ENCODE measurements around the gene USP2. TPM values are rescaled to one million over a fixed set of nuclear protein-coding genes. Genes with fewer than 3 reads are reported as not detected.

USP2 gene
- total and polyA plus RNA-seq, 2 donors (not counting 1 experiment from before 2014, with no cell fraction given): 0.66 to 2.3 TPM

DNA sequence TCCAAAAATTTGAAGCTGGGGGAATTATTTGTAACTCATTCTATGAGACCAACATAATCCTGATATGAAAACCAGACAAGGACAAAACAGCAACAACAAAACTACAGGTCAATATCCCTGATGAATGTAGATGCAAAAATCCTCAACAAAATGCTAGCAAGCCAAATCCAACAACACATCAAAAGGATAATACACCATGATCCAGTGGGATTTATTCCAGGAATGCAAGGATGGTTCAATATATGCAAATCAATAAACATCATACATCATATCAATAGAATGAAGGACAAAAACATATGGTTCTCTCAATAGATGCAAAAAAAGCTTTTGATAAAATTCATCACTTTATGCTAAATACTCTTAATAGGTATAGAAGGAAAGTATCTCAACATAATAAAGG, 19.4 kb upstream of the USP2 start:
- Histone ChIP-seq H3K36me3 (ENCODE audit: control insufficient read depth, insufficient read depth, low read length) (no peaks in the 10 kb centered on the region), H2AFZ (ENCODE audit: low read length) (no peak overlapping the region), H3K79me2 (ENCODE audit: control insufficient read depth, insufficient read depth, low read length) (no peaks in the 10 kb centered on the region), H3K27me3 (ENCODE audit: control insufficient read depth, insufficient read depth, low read length) (peaks cover 6% of the 10 kb centered on the region), H4K20me1 (ENCODE audit: control insufficient read depth, extremely low read depth, insufficient read depth, low read length) (no peaks in the 10 kb centered on the region), H3K9ac (ENCODE audit: insufficient read depth, low read length) (no peak overlapping the region), H3K9me3 (ENCODE audit: control insufficient read depth, insufficient read depth, low read depth, low read length) (peaks cover 2% of the 10 kb centered on the region), H3K27ac (ENCODE audit: insufficient read depth, low read length) (no peak overlapping the region), H3K4me1 (ENCODE audit: control insufficient read depth, extremely low read depth, insufficient read depth, low read length) (no peaks in the 10 kb centered on the region), H3K4me2 (ENCODE audit: extremely low read depth, insufficient read depth, low read length) (no peak overlapping the region), H3K4me3 (replicated peaks in 1 of 4; ENCODE audit: control extremely low read depth in 1 of 4, insufficient read depth in 1 of 4, low read depth in 3 of 4, low read length in 4 of 4) (no peak overlapping the region)
- no peak for DNase-seq (ENCODE audit: low read depth in 2 of 2)
- no peak for TF ChIP-seq EZH2 (IDR thresholded peaks at IDR 0.05; ENCODE audit: low read length, missing control alignments)
- TF ChIP-seq, protein P1, sequence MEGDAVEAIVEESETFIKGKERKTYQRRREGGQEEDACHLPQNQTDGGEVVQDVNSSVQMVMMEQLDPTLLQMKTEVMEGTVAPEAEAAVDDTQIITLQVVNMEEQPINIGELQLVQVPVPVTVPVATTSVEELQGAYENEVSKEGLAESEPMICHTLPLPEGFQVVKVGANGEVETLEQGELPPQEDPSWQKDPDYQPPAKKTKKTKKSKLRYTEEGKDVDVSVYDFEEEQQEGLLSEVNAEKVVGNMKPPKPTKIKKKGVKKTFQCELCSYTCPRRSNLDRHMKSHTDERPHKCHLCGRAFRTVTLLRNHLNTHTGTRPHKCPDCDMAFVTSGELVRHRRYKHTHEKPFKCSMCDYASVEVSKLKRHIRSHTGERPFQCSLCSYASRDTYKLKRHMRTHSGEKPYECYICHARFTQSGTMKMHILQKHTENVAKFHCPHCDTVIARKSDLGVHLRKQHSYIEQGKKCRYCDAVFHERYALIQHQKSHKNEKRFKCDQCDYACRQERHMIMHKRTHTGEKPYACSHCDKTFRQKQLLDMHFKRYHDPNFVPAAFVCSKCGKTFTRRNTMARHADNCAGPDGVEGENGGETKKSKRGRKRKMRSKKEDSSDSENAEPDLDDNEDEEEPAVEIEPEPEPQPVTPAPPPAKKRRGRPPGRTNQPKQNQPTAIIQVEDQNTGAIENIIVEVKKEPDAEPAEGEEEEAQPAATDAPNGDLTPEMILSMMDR (conservative IDR thresholded peaks at IDR 0.05 in 1 of 2, IDR thresholded peaks at IDR 0.05 in 1 of 2; ENCODE audit: low read depth in 1 of 2, low read length in 2 of 2): no peak

DNA sequence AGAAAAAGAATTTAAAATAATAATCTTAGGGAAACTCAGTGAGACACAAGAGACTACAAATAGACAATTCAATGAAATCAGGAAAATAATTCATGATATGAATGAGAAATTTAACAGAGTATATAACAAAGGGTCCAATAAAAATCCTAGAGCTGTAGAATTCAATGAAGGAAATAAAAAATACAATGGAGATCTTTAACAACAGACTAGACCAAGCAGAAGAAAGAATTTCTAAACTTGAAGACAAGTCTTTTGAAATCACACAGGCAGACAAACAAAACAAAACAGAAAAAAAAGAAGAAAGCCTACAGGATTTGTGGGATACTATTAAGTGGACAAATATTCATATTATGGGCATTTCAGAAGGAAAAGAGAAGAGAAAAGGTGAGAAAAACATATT, 16.2 kb upstream of the USP2 start:
- Histone ChIP-seq H4K20me1 (ENCODE audit: control insufficient read depth, extremely low read depth, insufficient read depth, low read length) (no peaks in the 10 kb centered on the region), H3K4me3 (replicated peaks in 1 of 4; ENCODE audit: control extremely low read depth in 1 of 4, insufficient read depth in 1 of 4, low read depth in 3 of 4, low read length in 4 of 4) (no peak overlapping the region), H3K9me3 (ENCODE audit: control insufficient read depth, insufficient read depth, low read depth, low read length) (peaks cover 2% of the 10 kb centered on the region), H3K79me2 (ENCODE audit: control insufficient read depth, insufficient read depth, low read length) (no peaks in the 10 kb centered on the region), H2AFZ (ENCODE audit: low read length) (no peak overlapping the region), H3K27me3 (ENCODE audit: control insufficient read depth, insufficient read depth, low read length) (peaks cover 3% of the 10 kb centered on the region), H3K4me1 (ENCODE audit: control insufficient read depth, extremely low read depth, insufficient read depth, low read length) (no peaks in the 10 kb centered on the region), H3K4me2 (ENCODE audit: extremely low read depth, insufficient read depth, low read length) (no peak overlapping the region), H3K36me3 (ENCODE audit: control insufficient read depth, insufficient read depth, low read length) (no peaks in the 10 kb centered on the region), H3K9ac (ENCODE audit: insufficient read depth, low read length) (no peak overlapping the region), H3K27ac (ENCODE audit: insufficient read depth, low read length) (no peak overlapping the region)
- no peak for DNase-seq (ENCODE audit: low read depth in 2 of 2)
- TF ChIP-seq, protein P1 (conservative IDR thresholded peaks at IDR 0.05 in 1 of 2, IDR thresholded peaks at IDR 0.05 in 1 of 2; ENCODE audit: low read depth in 1 of 2, low read length in 2 of 2): no peak
- TF ChIP-seq EZH2 (IDR thresholded peaks at IDR 0.05; ENCODE audit: low read length, missing control alignments): no peak

DNA sequence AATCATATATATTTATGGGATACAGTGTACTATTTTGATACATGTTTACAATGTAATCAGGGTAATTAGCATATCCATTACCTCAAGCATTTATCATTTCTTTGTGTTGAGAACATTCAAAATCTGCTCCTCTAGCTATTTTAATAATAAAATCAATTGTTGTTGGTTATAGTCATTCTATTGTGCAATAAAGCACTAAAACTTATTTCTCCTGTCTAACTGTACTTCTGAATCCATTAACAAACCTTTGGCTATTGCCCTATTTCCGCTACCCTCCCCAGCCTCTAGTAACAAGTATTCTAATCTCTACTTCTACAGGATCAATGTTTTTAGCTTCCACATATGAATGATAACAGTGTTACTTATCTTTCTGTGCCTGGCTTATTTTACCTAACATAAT, 15.3 kb upstream of the USP2 start:
- Histone ChIP-seq H3K27ac (ENCODE audit: insufficient read depth, low read length) (no peak overlapping the region), H3K4me3 (replicated peaks in 1 of 4; ENCODE audit: control extremely low read depth in 1 of 4, insufficient read depth in 1 of 4, low read depth in 3 of 4, low read length in 4 of 4) (no peak overlapping the region), H3K9ac (ENCODE audit: insufficient read depth, low read length) (no peak overlapping the region), H4K20me1 (ENCODE audit: control insufficient read depth, extremely low read depth, insufficient read depth, low read length) (no peaks in the 10 kb centered on the region), H3K79me2 (ENCODE audit: control insufficient read depth, insufficient read depth, low read length) (no peaks in the 10 kb centered on the region), H3K27me3 (ENCODE audit: control insufficient read depth, insufficient read depth, low read length) (peaks cover 2% of the 10 kb centered on the region), H3K4me1 (ENCODE audit: control insufficient read depth, extremely low read depth, insufficient read depth, low read length) (no peaks in the 10 kb centered on the region), H2AFZ (ENCODE audit: low read length) (no peak overlapping the region), H3K4me2 (ENCODE audit: extremely low read depth, insufficient read depth, low read length) (no peak overlapping the region), H3K9me3 (ENCODE audit: control insufficient read depth, insufficient read depth, low read depth, low read length) (peaks cover 2% of the 10 kb centered on the region), H3K36me3 (ENCODE audit: control insufficient read depth, insufficient read depth, low read length) (no peaks in the 10 kb centered on the region)
- no peak for DNase-seq (ENCODE audit: low read depth in 2 of 2)
- no peak for TF ChIP-seq EZH2 (IDR thresholded peaks at IDR 0.05; ENCODE audit: low read length, missing control alignments)
- TF ChIP-seq, protein P1 (conservative IDR thresholded peaks at IDR 0.05 in 1 of 2, IDR thresholded peaks at IDR 0.05 in 1 of 2; ENCODE audit: low read depth in 1 of 2, low read length in 2 of 2): no peak
